ENCODE data around the gene DHCR24.

Gene DHCR24

GRCh38 chr1:54864460-54865208 is 22.4 kb downstream of the DHCR24 start:
- no peak for FAIRE-seq

GRCh38 chr1:54863267-54863665 is 23.7 kb downstream of the DHCR24 start:
- no peak for FAIRE-seq

GRCh38 chr1:54861070-54861761 is 25.8 kb downstream of the DHCR24 start:
- FAIRE-seq = no peak

- no peak for FAIRE-seq
These were observed 27.1 kb downstream of the DHCR24 start for GRCh38 chr1:54859700-54860391.

- FAIRE-seq = no peak
These were observed 29.0 kb downstream of the DHCR24 start for GRCh38 chr1:54857746-54858561.

GRCh38 chr1:54857141-54857540 is 29.9 kb downstream of the DHCR24 start:
- no peak for FAIRE-seq

- no peak for FAIRE-seq
These were observed 32.5 kb downstream of the DHCR24 start for GRCh38 chr1:54854381-54855020.

GRCh38 chr1:54853793-54854370 is 33.1 kb downstream of the DHCR24 start:
- FAIRE-seq = no peak

GRCh38 chr1:54853096-54853792 is 33.8 kb downstream of the DHCR24 start:
- FAIRE-seq = no peak

GRCh38 chr1:54851936-54852524 is 35.0 kb downstream of the DHCR24 start:
- FAIRE-seq = no peak

- no peak for FAIRE-seq
These were observed 35.6 kb downstream of the DHCR24 start for GRCh38 chr1:54851406-54851805.

- FAIRE-seq = no peak
These were observed 36.3 kb downstream of the DHCR24 start for GRCh38 chr1:54850737-54851136.

GRCh38 chr1:54850069-54850730 is 36.8 kb downstream of the DHCR24 start:
- FAIRE-seq = no peak

GRCh38 chr1:54849219-54850068 is 37.6 kb downstream of the DHCR24 start:
- no peak for FAIRE-seq

GRCh38 chr1:54848134-54848948 is 38.7 kb downstream of the DHCR24 start:
- FAIRE-seq = no peak

- no peak for FAIRE-seq
These were observed 40.2 kb downstream of the DHCR24 start for GRCh38 chr1:54846716-54847284.

- FAIRE-seq = no peak
These were observed 40.7 kb downstream of the DHCR24 start for GRCh38 chr1:54846301-54846700.

- no peak for FAIRE-seq
These were observed 41.2 kb downstream of the DHCR24 start for GRCh38 chr1:54845772-54846171.
